Jurkat, Clone E6-1 (cell line): ENCODE data around the gene TRERF1.
"Not testable (repeated sequence)": the region's sequence is repeated elsewhere in the genome, so short reads cannot be mapped to it uniquely, and the experiment has no call there.

Source experiments
- DNase-seq: peaks from one replicate; pipeline ENCODE4 v3.0.0-alpha.2; 2011; ENCODE audit warnings: low read depth, low spot score
- H3K4me3 ChIP-seq: 2 replicates; pipeline ENCODE4 v1.5.1; 2011; ENCODE audit warnings: mild to moderate bottlenecking, low read length, control low read depth, moderate library complexity

Gene TRERF1

GRCh38 chr6:42452171-42453030 is 675 bp upstream of the TRERF1 start:
- peak overlapping the region; percentile 81 for H3K4me3 ChIP-seq
- peak; percentile 65 for DNase-seq

GRCh38 chr6:42450477-42451332 is 1.0 kb downstream of the TRERF1 start:
- DNase-seq, result no peak
- peak overlapping the region; percentile 81 for H3K4me3 ChIP-seq

GRCh38 chr6:42449917-42450476 is 1.7 kb downstream of the TRERF1 start:
- no peak overlapping the region for H3K4me3 ChIP-seq
- DNase-seq, result no peak

- no peak overlapping the region for H3K4me3 ChIP-seq
- no peak for DNase-seq
These were observed 2.6 kb downstream of the TRERF1 start for GRCh38 chr6:42448927-42449659.

- H3K4me3 ChIP-seq, result no peak overlapping the region
These were observed 3.3 kb downstream of the TRERF1 start for GRCh38 chr6:42448391-42448790.

GRCh38 chr6:42446996-42447395 is 4.7 kb downstream of the TRERF1 start:
- DNase-seq, result no peak
- no peak overlapping the region for H3K4me3 ChIP-seq

More at GRCh38 chr6:42448391-42448790, 3.3 kb downstream of the TRERF1 start:
- DNase-seq, result no peak

GRCh38 chr6:42446370-42446769 is 5.4 kb downstream of the TRERF1 start:
- no peak for DNase-seq
- H3K4me3 ChIP-seq, result no peak overlapping the region

- not testable (repeated sequence) for DNase-seq, H3K4me3 ChIP-seq
These were observed 5.8 kb downstream of the TRERF1 start for GRCh38 chr6:42445955-42446354.

GRCh38 chr6:42443312-42444060 is 8.2 kb downstream of the TRERF1 start:
- H3K4me3 ChIP-seq, result no peak overlapping the region
- DNase-seq, result no peak

GRCh38 chr6:42441697-42442081 is 10.0 kb downstream of the TRERF1 start:
- no peak for DNase-seq
- H3K4me3 ChIP-seq, result no peak overlapping the region

- H3K4me3 ChIP-seq, result no peak overlapping the region
- no peak for DNase-seq
These were observed 10.7 kb downstream of the TRERF1 start for GRCh38 chr6:42440778-42441696.

GRCh38 chr6:42440027-42440426 is 11.7 kb downstream of the TRERF1 start:
- no peak for DNase-seq
- H3K4me3 ChIP-seq, result no peak overlapping the region

GRCh38 chr6:42436825-42437224 is 14.9 kb downstream of the TRERF1 start:
- H3K4me3 ChIP-seq, result no peak overlapping the region

GRCh38 chr6:42434237-42434636 is 17.5 kb downstream of the TRERF1 start:
- no peak overlapping the region for H3K4me3 ChIP-seq
- DNase-seq, result no peak

More at GRCh38 chr6:42436825-42437224, 14.9 kb downstream of the TRERF1 start:
- no peak for DNase-seq

GRCh38 chr6:42433409-42433808 is 18.3 kb downstream of the TRERF1 start:
- no peak overlapping the region for H3K4me3 ChIP-seq
- DNase-seq, result no peak

GRCh38 chr6:42431877-42432276 is 19.8 kb downstream of the TRERF1 start:
- H3K4me3 ChIP-seq, result no peak overlapping the region
- no peak for DNase-seq

- no peak overlapping the region for H3K4me3 ChIP-seq
- DNase-seq, result no peak
These were observed 20.4 kb downstream of the TRERF1 start for GRCh38 chr6:42431356-42431755.
